MM.1S (cell line): ENCODE data around the gene EPRS1.

ENCODE experiments used
- DNase-seq: peaks from one replicate; pipeline ENCODE4 v3.0.0-alpha.2; 2015
- H2AFZ ChIP-seq: fragments of 300-600 bp; sonication (generic); 2 replicates; pipeline ENCODE4 v1.6.0; 2016; ENCODE audit warnings: antibody characterized with exemption, low read length
- H3F3A ChIP-seq: fragments of 300-600 bp; sonication (generic); 2 replicates; pipeline ENCODE4 v1.6.1; 2016; ENCODE audit warnings: mild to moderate bottlenecking, antibody characterized with exemption, low read length, moderate library complexity, mixed read lengths; ENCODE audit not compliant: insufficient read depth
- H3K27ac ChIP-seq: fragments of 300-600 bp; sonication (generic); 2 replicates; pipeline ENCODE4 v1.5.1; 2016; ENCODE audit warnings: mild to moderate bottlenecking, low read length
- H3K27me3 ChIP-seq: fragments of 300-600 bp; sonication (generic); replicated peaks from 2 replicates; pipeline ENCODE4 v1.6.0; 2016; ENCODE audit warnings: low read length; ENCODE audit not compliant: insufficient read depth
- H3K36me3 ChIP-seq: fragments of 300-600 bp; sonication (generic); replicated peaks from 2 replicates; pipeline ENCODE4 v1.6.1; 2016; ENCODE audit warnings: mild to moderate bottlenecking, low read length, mixed read lengths; ENCODE audit not compliant: insufficient read depth
- H3K4me1 ChIP-seq: fragments of 300-600 bp; sonication (generic); 2 replicates; pipeline ENCODE4 v1.6.1; 2016; ENCODE audit warnings: low read length, mixed read lengths
- H3K4me2 ChIP-seq: fragments of 300-600 bp; sonication (generic); 2 replicates; pipeline ENCODE4 v1.6.0; 2016; ENCODE audit warnings: low read depth, low read length
- H3K4me3 ChIP-seq: fragments of 300-600 bp; sonication (generic); 2 replicates; pipeline ENCODE4 v1.5.1; 2016; ENCODE audit warnings: low read length, mixed read lengths
- H3K79me2 ChIP-seq: fragments of 300-600 bp; sonication (generic); 2 replicates; pipeline ENCODE4 v1.6.1; 2016; ENCODE audit warnings: mixed run types, low read length, mixed read lengths
- H3K9ac ChIP-seq: fragments of 300-600 bp; sonication (generic); 2 replicates; pipeline ENCODE4 v1.6.1; 2016; ENCODE audit warnings: low read length, mixed read lengths
- H3K9me2 ChIP-seq: fragments of 300-600 bp; sonication (generic); replicated peaks from 2 replicates; pipeline ENCODE4 v1.6.1; 2016; ENCODE audit warnings: mild to moderate bottlenecking, low read length, mixed read lengths; ENCODE audit not compliant: insufficient read depth
- H3K9me3 ChIP-seq: fragments of 300-600 bp; sonication (generic); replicated peaks from 2 replicates; pipeline ENCODE4 v1.6.1; 2016; ENCODE audit warnings: mild to moderate bottlenecking, low read length, mixed read lengths; ENCODE audit not compliant: insufficient read depth
- H4K20me1 ChIP-seq: fragments of 300-600 bp; sonication (generic); 2 replicates; pipeline ENCODE4 v1.6.1; 2016; ENCODE audit warnings: mild to moderate bottlenecking, low read length, moderate library complexity, mixed read lengths; ENCODE audit not compliant: insufficient read depth
- CTCF ChIP-seq: fragments of 300-600 bp; sonication (generic); IDR thresholded peaks from 2 replicates; pipeline ENCODE4 v1.5.1; 2016; ENCODE audit warnings: antibody characterized with exemption, low read length, mixed read lengths
- EZH2 ChIP-seq: fragments of 300-600 bp; sonication (generic); optimal IDR thresholded peaks from 2 replicates; pipeline ENCODE3; 2017; ENCODE audit warnings: low read depth, mild to moderate bottlenecking, antibody characterized with exemption, low read length, mixed read lengths
- EZH2phosphoT487 ChIP-seq: fragments of 300-600 bp; sonication (generic); IDR thresholded peaks from 2 replicates; pipeline ENCODE4 v1.6.1; 2018; ENCODE audit warnings: antibody characterized with exemption, low read length

EPRS1 gene

GRCh38 chr1:220005489-220005888 is 40.8 kb downstream of the EPRS1 start:
- Histone ChIP-seq H3K27ac (no peak overlapping the region), H3K4me3 (no peak overlapping the region), H4K20me1 (no peaks in the 10 kb centered on the region), H3K9ac (no peak overlapping the region), H2AFZ (no peak overlapping the region), H3K36me3 (peaks cover 26% of the 10 kb centered on the region), H3K9me3 (no peaks in the 10 kb centered on the region), H3F3A (no peaks in the 10 kb centered on the region), H3K9me2 (no peaks in the 10 kb centered on the region), H3K4me2 (no peak overlapping the region), H3K4me1 (no peaks in the 10 kb centered on the region), H3K27me3 (no peaks in the 10 kb centered on the region), H3K79me2 (no peaks in the 10 kb centered on the region; the same call in 1 of the 2 replicates)
- TF ChIP-seq EZH2phosphoT487 (no peak), CTCF (no peak), EZH2 (no peak)
- DNase-seq, result no peak

- 0 out of 2 replicates have a peak, but pooled peaks cover 3% of the 10 kb centered on the region for H3K79me2 ChIP-seq
- H3K9me3 ChIP-seq, result no peaks in the 10 kb centered on the region
- no peak for TF ChIP-seq EZH2
- TF ChIP-seq CTCF, result no peak
- TF ChIP-seq EZH2phosphoT487, result no peak
- H3F3A ChIP-seq, result no peaks in the 10 kb centered on the region
- no peak overlapping the region for H3K4me3 ChIP-seq
- no peak overlapping the region for H3K9ac ChIP-seq
- H4K20me1 ChIP-seq, result no peaks in the 10 kb centered on the region
- no peaks in the 10 kb centered on the region for H3K27me3 ChIP-seq
- no peak for DNase-seq
- H3K4me2 ChIP-seq, result no peak overlapping the region
- no peaks in the 10 kb centered on the region for H3K4me1 ChIP-seq
- no peaks in the 10 kb centered on the region for H3K9me2 ChIP-seq
- peaks cover 23% of the 10 kb centered on the region; the same call in 1 of the 2 replicates for H3K36me3 ChIP-seq
- H3K27ac ChIP-seq, result no peak overlapping the region
- H2AFZ ChIP-seq, result no peak overlapping the region
Observed at GRCh38 chr1:220003610-220004299, 42.5 kb downstream of the EPRS1 start.

GRCh38 chr1:220003015-220003414 is 43.3 kb downstream of the EPRS1 start:
- no peak for TF ChIP-seq EZH2phosphoT487
- no peak for TF ChIP-seq CTCF
- no peak for TF ChIP-seq EZH2
- Histone ChIP-seq H3K9ac (no peak overlapping the region), H3F3A (no peaks in the 10 kb centered on the region), H4K20me1 (no peaks in the 10 kb centered on the region), H3K79me2 (0 out of 2 replicates have a peak, but pooled peaks cover 3% of the 10 kb centered on the region), H2AFZ (no peak overlapping the region), H3K4me3 (no peak overlapping the region), H3K4me1 (no peaks in the 10 kb centered on the region), H3K9me2 (no peaks in the 10 kb centered on the region), H3K27ac (no peak overlapping the region), H3K9me3 (no peaks in the 10 kb centered on the region), H3K36me3 (peaks cover 19% of the 10 kb centered on the region; the same call in 1 of the 2 replicates), H3K27me3 (no peaks in the 10 kb centered on the region), H3K4me2 (no peak overlapping the region)
- no peak for DNase-seq
